ENCODE measurements around the gene SULT2B1.
A peak's percentile ranks its signal among the peaks of the same experiment; 100 is the strongest.

The SULT2B1 gene

DNA sequence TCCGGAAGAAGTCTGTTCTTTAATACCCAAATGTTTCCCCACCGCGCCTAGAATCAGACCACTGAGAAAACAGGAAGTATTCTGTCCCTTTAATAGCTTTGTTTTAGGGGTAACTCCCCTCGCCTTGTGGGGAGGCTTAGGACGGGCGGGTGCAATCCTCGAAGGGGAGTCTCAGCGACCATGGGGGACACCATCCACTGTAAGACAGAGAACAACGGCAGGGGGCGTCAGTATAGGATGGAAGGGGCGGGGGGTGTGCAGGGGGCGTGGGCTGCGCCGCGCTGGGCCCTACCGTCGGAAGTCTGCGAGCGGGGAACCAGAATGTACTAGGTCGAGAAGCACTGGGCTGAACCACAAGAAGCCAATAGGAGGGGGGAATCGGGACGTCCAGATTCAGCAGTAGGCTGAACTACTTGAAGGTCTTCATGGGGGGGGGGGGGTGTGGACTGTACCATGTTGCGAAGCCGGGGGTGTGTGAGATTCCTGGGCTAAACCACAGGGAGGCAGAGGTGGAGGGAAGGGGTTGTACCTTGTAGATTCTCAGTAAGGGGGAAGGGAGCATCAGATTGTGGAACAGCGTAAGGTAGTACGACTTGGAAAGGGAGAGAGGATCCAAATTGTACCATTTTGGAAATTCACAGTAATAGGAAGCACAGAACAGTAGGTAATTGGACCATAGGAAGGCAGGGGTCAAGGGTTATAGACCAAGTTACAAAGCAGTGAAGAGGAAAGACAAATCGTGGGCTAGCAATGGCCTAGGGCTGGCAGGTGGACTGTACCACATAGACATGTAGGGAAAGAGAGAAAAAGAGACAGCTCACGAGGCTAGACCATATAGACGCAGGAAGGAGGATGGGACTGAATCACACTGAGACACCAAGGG, 86.2 kb downstream of the SULT2B1 start:
- DNase-seq = peak; percentile 81

DNA sequence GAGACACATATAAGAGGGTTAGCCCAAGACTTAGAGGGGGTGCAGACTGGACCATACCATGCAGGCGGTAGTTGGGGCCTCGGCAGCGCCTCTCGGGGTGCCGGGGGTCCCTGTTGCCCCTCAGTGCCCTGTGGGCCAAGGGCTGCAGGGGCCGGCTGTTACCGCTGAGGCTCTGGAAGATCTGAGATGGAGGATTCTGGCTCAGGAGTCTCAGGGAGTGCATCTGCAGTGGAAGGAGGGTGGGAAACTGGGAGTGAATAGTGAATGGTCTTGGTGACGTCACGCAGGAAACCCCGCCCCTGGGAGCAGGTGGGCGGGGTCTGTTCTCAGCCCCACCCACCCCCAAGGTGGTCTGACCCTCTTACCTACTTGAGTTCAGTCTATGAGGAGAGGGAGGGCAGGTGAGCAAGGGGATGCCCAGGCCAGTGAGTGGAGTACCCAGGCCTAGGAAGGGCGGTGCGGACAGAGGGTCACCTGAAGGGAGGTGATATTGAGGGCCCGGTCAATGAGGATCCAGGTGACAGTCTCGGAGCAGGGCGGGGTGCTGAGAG, 86.9 kb downstream of the SULT2B1 start:
- no peak for DNase-seq

GRCh38 chr19:48639483-48640375, 87.8 kb downstream of the SULT2B1 start:
- DNase-seq = no peak

GRCh38 chr19:48641850-48642249, 89.9 kb downstream of the SULT2B1 start:
- no peak for DNase-seq

DNA sequence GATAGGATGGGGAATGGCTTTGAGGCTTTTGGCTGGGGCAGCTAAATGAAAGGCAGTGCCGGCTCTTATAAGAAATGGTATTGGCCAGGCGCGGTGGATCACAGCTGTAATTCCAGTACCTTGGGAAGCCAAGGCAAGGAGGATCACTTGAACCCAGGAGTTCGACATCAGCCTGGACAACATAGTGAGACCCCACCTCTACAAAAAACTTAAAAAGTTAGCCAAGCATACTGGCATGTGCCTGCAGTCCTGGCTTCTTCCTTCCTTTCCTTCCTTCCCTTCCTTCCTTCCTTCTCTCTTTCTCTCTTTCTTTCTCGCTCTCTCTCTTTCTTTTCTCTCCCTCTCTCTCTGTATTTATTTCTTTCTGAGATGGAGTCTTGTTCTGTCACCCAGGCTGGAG, 90.9 kb downstream of the SULT2B1 start:
- no peak for DNase-seq

- DNase-seq = no peak
Observed at GRCh38 chr19:48644355-48644754, 92.4 kb downstream of the SULT2B1 start.

GRCh38 chr19:48644839-48645619, 93.1 kb downstream of the SULT2B1 start:
- peak; percentile 75 for DNase-seq

DNA sequence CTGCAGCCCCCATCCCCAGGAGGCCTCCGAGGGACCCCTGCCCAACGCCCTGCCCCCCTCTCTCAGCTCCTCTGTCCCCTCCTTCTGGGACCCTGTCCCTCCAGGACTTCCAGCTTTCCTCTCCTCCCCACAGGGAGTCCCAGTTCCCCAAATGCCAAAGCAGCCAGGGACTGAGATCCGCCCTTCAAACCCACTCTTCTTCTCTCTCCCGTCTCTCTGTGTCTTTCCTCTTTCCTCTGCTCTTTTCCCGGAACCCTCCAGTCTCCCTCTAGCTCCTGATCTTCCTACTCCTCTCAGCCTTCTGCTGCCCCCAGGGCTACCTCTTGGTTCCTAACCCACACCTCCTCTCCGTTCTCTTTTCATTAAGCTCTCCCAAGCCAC, 93.6 kb downstream of the SULT2B1 start:
- no peak for DNase-seq

DNA sequence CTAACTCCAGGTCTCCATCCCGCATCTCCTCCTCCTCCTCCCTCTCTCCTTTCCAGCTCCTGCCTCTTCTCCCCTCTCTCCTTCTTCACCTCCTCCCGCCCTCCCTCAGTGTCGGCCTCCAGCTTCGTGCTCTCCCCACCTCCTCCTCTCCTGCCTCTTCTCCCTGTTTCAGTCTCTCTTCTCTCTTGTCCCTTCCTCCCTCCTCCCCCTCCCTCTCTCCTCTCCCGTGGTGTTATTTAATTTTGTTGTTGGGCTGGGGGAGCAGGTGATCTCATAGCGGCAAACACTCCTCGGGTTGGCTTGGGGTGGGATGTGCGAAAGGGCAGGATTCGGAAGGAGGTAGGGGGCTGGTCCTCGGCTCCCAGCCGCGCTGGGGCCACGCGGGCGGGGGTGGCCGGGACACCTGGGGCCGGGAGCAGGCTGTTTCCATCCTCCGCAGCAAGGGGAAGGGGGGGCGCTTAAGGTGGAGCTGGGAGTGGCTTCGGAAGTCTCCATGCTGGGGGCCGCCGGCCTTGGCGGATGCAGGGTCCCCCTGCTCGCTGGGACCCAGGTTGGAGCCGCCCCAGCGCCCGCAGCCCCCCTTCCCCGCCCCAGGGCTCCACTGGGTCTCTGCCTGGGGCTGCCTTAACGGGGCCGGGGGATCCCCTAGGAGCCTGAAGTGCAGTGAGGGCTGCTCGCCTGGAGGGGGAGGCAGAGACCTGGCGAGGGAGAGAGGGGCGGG, 94.2 kb downstream of the SULT2B1 start, which contains the start of gene CA11:
Gene CA11 (minus strand): TSS at position 187 of the 721 bp plus-strand sequence. CDS start 555 bp downstream, outside the sequence.
- peak; percentile 92 for DNase-seq

DNA sequence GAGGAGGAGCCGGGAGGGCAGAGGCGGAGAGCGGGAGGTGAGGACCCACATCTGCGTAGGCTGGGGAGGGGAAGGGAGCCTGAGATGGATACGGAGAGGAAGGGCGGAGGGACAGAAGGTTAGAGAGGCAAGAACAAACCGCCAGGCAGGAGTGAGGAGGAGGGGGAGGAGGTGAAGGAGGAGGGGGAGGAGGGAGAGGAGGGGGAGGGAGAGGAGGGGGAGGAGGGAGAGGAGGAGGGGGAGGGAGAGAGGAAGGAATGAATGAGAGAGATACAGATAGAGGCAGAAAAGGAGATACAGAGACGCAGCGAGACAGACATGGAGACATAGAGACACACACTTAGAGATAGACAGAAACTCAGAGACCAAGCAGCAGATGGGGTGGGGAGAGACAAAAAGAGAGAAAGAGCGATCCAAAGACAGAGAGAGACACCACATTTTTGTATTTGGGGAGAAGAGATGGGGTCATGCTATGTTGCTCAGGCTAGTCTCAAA, 94.8 kb downstream of the SULT2B1 start:
- no peak for DNase-seq

- DNase-seq = no peak
Observed at GRCh38 chr19:48648134-48648533, 96.2 kb downstream of the SULT2B1 start.
